HG03045 (cell line): ENCODE results near the gene PTPRN2.
"Not testable (repeated sequence)": the region's sequence is repeated elsewhere in the genome, so short reads cannot be mapped to it uniquely, and the experiment has no call there.

Experiments
- ATAC-seq: cut with Tn5 transposase; IDR thresholded peaks from one replicate; pipeline ENCODE4 v1.9.1; 2021; ENCODE audit warnings: mild to moderate bottlenecking, moderate library complexity; ENCODE audit not compliant: unreplicated experiment

PTPRN2 gene

GRCh38 chr7:157981778-157982177, 605.8 kb downstream of the PTPRN2 start:
- no peak for ATAC-seq

- ATAC-seq: no peak
Observed at GRCh38 chr7:157980774-157981173, 606.8 kb downstream of the PTPRN2 start.

- not testable (repeated sequence) for ATAC-seq
Observed at GRCh38 chr7:157980341-157980731, 607.3 kb downstream of the PTPRN2 start.

DNA sequence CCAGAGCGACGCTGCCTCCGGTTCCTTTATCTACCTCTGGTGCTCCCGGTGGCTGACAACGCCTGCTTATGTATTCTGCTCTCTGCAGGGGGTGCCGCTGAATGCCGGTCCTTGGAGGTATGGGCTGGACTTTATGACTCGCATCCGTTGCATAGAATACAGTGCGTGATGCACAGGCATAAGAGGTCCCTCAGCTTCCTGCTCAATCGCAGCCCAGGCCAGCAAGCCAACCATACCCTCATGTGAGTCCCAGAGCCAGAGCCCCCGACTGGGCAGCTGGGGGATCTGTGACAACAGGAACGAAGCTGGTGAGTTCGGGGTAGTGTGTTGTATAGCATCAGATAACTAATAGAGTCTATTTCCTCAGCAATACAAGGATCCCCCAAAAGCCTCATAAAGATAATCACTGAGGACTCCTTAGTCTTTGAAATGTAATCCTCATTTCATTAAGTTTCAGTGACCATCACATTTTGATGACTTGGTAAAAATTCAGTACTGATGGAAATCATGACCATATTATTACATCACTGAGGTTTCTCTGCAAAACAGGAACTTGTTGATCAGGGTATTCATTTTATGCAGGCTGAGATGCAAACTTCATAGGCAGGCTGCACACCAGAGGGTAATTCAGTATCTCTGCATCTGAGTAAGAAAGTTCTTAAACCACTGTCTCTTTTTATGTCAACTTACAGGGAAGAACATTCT, 607.8 kb downstream of the PTPRN2 start:
- ATAC-seq: no peak

DNA sequence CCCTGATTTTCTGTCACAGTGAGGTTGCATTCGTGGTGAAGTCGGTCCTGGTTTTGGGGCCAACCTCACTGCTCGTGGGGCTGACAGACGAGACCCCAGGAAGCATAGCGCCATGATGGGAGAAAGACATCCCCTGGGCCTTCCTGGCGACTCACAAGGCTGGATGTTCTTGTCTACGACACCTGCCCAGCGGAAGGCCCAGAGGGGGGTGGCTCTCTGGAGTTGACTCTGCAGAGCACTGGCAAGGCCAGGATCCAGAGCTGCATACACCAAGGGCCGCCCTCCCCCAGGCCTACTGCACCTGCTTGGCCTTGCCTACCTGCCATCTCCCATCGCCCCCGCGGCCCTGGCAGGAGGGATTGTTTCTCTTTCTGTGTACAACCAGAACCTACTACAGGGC, 608.9 kb downstream of the PTPRN2 start:
- ATAC-seq: no peak

DNA sequence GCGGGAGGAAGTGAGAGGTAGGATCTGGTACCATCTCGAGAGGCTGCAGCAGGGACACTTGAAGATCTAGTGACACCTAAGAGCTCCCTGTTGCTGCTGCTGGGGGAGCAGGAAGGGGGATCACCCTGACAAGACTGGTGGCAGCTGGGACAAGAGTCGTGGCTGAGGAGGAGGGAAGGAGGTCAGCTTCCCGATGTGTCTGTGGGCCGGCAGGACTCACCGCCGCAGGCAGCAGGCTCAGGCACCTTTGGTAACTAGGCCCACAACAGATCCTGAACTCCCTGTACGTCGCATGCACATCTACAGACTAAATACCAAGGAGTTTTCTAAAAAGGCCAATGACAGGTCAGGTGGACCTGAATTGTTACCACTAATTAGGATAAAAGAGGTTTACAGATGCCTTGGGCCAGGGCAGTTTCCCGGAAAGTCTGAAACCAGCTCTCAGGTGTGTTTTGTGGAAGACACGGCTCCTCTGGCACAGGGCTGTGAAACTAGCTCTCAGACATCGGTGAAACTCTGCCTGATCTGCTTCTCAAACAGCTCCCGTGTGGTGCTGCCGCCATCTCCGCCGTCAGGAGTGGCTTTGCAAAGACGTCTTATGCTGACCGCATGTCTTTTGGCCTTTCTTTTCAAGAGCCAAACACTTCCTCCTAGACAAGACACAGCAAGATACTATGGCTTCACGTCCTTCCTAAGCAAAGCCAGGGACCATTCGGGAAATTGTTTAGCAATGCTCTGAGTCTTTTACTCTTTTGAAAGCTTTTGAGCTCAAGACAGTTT, 609.7 kb downstream of the PTPRN2 start:
- no peak for ATAC-seq

DNA sequence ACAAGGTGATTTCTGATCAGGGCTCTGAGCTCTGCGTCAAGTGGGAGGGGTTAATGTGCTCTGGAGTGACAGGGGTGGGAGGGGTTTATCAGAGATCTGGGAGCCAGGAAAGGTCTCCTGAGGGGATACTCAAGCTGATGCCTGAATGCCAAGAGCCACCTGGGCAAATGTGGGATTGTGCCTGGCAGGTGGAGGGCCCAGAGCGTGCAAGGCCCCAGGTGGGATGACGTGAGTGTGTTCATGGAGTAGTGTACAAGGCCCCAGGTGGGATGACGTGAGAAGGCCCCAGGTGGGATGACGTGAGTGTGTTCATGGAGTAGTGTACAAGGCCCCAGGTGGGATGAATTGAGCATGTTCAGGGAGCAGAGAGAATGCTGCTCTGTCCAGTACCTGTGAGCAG, 610.3 kb downstream of the PTPRN2 start:
- no peak for ATAC-seq

DNA sequence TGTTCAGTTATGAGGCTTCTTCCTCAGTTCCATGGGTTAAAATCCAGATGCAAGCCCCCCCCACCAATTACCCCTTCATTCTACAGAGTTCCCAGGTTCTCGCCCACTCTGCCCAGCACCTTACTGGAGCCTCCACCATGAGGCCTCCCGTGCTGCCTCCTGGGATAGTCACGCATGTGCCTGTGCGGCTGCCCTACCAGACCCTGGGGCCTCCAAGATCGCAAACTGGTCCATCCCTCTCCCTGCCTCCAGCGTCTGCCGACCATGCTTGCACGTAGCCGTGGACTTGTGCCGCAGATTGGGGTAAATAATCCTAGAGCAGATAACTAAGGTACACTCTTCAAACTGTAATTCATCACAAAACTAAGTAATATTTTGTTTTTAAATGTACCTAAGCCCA, 611.2 kb downstream of the PTPRN2 start:
- ATAC-seq: no peak

GRCh38 chr7:157975401-157976372, 611.9 kb downstream of the PTPRN2 start:
- no peak for ATAC-seq

- no peak for ATAC-seq
Observed at GRCh38 chr7:157974678-157975230, 612.9 kb downstream of the PTPRN2 start.

GRCh38 chr7:157973971-157974677, 613.5 kb downstream of the PTPRN2 start:
- no peak for ATAC-seq

GRCh38 chr7:157972914-157973313, 614.7 kb downstream of the PTPRN2 start:
- no peak for ATAC-seq

- no peak for ATAC-seq
Observed at GRCh38 chr7:157971501-157971900, 616.1 kb downstream of the PTPRN2 start.

DNA sequence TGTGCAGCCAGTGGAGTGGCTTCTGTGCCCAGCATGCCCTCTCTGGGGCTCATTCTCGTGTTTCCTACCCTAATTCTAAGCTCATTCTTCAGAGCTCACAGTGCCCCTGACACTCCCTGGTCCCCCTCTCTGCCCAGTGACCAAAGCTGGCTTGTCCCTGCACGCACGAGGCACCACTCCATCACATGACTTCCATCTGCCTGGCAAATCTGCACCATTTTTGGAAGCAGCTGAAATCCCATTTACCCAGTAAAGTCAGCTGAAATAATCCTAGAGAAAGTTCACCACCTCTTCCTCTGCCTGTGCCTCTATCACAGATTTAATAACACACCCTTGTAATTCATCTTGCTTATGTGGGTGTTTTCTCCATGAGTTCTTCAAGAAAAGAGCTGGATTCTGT, 616.9 kb downstream of the PTPRN2 start:
- no peak for ATAC-seq

GRCh38 chr7:157969995-157970394, 617.6 kb downstream of the PTPRN2 start:
- no peak for ATAC-seq

DNA sequence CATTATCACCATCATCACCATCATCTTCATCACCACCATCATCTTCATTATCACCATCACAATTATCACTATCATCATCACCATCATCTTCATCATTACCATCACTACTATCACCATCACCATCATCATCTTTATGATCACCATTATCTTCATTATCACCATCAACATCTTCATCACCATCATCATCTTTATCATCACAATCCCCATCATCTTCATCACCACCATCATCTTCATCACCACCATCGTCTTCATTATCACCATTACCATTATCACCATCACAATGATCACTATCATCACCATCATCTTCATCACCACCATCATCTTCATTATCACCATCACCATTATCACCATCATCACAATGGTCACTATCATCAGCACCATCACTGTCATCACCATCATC, 621.1 kb downstream of the PTPRN2 start:
- no peak for ATAC-seq

GRCh38 chr7:157964521-157964920, 623.1 kb downstream of the PTPRN2 start:
- no peak for ATAC-seq

DNA sequence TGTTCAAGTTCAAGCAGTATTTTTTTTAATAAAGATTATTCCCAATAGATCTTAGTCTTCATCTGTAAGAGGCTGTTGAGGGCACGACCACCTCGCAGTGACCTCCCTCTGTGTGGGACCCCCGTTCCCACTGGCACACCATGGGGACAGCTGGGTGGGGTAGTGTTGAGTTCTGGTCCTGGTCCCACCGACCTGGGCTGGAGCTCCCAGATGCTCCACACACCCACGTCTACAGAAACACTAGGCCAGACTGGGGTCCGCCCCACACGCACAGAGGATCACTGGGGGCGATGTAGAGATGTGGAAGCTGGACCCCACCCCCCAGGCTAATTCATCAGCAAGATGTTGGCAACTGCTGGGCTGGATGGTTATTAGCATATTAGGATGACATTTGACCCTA, 623.6 kb downstream of the PTPRN2 start:
- no peak for ATAC-seq

- no peak for ATAC-seq
Observed at GRCh38 chr7:157963526-157963925, 624.1 kb downstream of the PTPRN2 start.
